HG03175 (cell line): ENCODE measurements around the gene OLFML1.

Experiments used
- ATAC-seq: cut with Tn5 transposase; IDR thresholded peaks from one replicate; pipeline ENCODE4 v1.9.1; 2021; ENCODE audit warnings: mild to moderate bottlenecking, moderate library complexity; ENCODE audit not compliant: unreplicated experiment

OLFML1 gene

DNA sequence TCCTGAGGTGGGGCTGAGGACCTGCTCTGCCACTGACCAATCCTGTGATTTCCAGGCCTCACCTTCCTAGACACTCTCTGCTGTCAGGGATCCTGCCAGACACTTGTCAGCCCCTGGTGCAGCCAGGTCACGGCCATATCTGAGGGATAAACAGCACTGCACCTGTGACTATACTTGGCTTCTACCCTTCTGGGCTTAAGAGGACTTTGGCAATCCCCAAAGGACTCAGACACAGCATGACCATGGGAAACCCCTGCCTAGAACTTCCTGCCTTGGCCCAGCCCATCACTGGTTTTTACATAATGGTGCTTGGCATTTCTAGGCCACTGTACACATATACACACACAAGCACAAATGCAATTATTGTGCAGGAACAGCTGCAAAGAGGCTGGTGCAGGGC lies 11.6 kb upstream of the OLFML1 start:
- ATAC-seq: peak; percentile 84

DNA sequence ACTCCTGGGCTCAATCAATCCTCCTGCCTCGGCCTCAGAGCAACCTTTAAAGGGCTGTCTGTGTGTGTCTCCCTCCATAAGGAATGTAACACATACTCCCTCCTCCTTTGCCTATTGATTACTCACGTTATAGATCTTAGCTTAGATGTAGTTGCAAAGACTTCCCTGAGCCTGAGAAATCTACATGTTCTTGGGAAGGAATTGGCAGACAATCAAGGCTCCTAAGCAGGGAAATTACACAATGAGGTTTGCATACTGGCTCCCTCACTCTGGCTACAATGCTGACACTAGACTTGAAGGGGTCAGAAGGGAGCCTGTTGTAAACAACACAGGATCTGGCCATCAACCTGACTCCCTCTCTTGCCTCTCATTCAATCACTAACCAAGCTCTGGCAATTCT lies 5.2 kb upstream of the OLFML1 start:
- ATAC-seq: no peak

DNA sequence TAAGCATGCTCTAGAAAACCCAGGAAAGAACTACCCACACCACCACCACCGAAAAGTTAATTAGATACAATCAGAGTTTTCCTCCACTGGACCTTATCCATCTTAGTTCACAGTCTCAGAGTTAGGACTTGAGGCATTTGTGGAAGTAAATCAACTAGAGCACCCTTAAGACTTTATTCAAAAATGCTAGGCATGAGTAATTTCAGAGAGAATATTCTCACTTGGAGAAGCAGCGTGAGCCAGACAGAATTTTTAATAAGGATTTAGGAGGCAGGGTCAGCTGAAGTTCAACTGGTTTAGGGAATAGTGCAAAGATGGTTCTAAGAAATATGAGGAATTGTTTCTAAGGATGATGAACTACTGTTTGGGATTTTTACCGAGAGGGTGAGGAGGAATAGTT lies 1.2 kb upstream of the OLFML1 start:
- ATAC-seq: no peak

DNA sequence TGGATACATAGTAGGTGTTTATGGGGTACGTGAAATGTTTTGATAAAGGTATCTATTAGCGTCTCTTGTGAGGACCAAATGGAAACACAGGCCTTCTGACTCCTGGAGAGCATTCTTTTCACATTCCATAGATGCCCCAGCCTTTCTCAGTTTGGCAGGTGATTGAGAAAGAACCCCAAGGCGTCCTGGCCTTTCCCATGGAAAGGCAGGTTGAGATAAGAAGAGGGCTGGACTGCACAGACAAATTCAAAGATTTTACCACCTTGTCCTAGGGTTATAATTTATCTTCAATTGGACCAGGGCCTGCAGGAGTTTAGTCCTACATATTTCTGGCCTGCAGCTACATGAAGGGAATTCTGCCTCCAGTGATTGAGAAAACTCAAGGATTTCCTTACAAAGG lies 661 bp upstream of the OLFML1 start:
- ATAC-seq: no peak

DNA sequence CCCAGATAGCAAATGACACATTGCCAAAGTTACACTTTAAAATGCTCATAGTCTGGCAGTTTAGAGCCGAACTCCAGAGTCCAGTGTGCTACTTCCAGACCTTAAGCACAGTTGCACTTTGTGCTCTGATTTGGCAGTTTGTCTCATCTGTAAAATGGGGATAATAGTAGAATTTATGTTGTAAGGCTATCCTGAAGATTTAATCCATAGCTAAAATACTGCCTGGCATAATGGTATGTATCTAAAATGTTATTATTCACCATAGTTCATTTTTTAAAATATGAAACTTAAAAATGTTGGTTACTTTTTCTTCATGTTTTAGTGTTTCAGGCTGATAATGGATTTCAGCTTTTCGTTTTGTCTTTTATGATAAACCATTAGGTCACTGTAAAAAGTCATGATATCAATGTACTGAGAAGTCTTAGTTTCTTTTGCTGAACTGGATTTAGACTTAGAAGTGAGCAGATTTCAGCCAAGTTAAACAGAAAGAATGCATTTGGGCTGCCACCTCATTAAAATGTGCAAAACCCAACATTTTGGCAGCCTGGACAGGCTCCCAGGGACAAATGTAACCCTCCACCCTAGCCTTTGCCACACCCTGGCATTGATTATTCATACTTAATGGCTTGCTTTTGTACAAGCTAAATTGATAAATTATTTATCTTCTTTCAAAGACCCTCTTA lies 933 bp downstream of the OLFML1 start:
- ATAC-seq: no peak

DNA sequence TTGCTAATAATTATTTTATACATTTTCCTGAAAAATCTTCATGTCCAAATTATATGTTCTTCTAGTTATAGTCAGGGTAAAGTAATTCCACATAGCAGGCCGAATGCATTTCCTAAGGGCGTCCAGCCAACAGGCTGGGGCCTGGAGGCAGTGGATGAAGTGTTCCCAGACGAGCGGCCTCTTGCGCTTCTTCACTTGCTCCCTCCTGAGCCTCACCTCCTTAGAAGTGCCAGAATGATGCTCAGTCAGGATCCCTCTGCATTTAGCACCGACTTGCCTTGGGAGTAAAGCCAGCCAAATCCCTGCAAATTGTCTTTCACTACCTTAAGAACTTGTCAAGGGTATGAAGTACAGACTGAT lies 1.5 kb downstream of the OLFML1 start:
- no peak for ATAC-seq

DNA sequence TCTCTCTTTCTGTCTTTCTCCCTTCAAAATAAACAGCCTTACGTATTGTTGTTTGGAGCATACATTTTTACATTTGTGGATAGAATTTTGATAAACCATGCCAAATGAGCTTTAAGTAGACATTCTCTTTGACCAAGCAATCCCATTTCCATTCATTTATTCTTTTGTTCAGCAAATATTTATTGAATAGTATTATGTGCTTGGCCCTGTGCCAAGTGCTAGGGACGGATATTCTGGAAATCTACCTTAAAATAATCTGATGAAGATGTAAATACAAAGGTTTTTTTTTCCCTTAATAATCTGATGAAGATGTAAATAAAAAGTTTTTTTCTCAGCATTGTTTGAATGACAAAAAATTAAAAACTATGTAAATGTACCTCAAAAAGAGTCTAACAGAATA lies 2.1 kb downstream of the OLFML1 start:
- no peak for ATAC-seq

DNA sequence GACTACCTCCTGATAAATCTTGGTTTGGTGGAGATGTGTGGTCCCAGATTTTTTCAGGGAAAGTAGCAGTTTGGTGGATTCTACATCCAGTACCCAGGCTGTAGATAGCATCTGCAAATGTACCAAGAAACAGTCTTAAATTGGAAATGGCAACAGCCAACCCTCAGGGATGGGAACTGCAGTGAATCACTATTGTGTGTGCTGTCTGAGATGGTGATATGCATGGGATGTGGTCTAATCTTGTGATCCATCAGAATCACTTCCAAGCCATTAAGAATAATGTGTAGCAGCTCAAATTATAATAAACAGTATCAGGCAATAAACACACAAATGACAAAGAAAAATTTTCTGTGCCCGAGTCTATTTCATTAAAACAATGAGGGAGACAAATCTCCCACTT lies 3.4 kb downstream of the OLFML1 start:
- ATAC-seq: no peak

DNA sequence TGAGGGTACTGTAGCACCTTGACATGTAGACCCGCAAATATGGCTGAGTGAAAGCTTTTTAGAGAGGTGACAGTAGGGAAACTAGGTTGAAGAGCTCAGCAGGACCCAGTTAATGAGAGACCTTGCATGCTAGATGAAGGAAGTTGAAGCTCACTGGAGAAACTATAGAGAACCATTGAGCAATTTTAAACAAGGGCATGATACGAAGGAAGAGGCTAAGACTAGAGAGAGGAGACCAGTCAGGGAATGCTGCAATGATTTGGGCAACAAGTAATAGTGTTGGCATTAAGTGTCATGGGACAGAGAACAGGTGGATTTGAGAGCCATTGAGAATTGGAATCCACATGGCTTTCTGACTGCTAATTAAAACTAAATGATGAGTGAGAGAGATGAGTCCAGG lies 4.1 kb downstream of the OLFML1 start:
- ATAC-seq: no peak

DNA sequence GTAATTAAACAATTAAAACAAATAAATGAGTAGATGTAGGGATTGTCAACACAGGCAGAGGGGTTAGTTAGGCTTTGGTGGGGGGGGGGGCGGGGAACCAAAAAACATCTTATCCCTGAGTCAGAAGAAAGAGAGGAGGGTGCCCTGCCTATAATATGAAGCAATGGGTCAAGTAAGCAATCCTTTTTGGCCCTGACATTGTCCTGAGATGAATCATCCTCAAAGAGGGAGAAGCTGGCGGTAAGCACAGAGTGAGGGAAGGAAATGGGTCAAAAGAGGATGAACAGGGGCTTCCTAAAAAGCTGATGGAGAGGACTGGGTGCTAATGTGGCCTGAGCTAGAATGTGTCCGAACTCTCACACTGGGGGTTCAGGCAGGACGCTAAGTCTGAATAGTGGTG lies 4.7 kb downstream of the OLFML1 start:
- no peak for ATAC-seq

DNA sequence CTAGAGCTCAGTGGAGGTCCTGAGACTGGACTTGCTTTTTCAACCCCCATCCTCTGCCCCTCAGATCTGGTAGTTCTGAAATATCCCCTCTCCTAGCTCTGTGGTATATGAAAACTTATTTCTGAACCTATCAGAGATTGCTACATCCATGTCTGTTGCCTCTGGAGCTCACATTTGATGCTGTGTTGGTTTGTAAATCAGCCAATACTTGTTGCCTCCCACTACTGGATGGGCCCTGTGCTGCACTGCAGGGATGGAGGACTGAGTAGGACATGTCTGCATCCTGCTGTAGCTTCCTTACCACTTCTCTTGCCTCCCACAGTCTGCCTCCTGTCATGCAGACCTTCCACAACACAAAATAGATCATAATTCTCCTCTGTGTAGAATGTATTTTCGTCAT lies 5.2 kb downstream of the OLFML1 start:
- ATAC-seq: no peak

DNA sequence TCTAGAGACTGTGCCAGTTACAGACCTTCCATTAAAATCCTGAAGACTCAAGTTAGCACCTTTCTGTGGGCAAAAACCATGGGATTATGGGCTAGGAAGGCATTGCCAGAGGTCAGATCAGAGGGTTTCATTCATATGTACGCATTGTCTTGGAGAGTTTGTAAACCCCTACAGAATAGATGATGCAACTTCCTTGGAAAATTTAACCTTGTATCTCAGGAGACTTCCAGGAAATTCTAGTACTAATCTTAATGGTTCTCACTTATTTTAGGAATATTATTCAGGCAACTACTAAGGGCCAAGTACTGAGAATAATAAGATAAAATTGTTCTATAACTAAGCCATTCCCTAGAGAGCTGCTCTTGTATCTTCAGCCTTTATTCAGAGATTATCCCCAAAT lies 6.9 kb downstream of the OLFML1 start:
- ATAC-seq: no peak

DNA sequence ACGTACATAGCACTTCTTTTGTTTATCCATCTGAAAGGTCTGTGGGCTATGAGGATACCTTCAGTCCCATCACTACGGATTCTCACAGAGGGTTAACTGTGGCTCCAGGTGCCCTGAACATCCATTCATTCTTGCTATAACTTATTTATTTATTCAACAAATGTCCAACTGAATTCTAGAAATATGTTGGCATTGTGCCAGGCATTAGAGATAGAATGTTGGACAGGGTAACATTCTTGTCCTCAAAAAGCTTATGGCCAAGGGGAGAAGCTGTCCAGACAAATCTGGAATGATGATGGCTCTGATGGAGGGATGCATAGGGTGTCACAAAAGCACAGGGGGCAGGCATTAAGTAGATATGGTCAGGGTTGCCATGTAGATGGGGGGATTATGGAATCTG lies 8.4 kb downstream of the OLFML1 start:
- no peak for ATAC-seq

DNA sequence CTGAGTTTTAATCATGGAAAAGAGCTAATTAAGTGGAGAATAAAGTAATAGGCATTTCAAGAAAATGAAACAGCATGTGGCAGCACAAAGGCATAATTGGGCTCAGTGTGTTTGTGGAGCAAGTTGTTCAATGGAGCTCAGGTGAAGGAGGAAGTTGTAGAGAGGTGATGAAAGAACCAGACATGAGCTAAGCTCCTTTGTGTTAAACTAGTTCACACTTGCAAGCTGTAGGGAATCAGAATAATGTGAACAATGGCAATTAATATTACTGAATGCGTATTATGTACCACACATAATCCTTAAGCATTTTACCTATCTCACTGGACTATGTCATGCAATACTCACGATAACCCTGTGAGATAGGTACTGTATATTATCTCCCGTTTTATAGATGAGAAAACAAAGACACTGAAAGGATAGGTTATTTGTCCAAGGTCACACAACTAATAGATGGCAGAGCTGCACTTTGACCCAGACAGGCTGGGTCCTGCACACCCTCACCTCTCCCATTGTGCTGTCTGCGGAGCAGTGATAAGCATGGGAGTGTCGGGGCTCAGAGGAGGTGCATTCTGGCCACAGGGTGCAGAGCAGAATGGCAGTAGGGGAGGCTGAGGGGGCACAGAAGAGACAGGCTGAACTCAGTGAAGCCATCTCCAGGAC lies 8.9 kb downstream of the OLFML1 start:
- no peak for ATAC-seq

DNA sequence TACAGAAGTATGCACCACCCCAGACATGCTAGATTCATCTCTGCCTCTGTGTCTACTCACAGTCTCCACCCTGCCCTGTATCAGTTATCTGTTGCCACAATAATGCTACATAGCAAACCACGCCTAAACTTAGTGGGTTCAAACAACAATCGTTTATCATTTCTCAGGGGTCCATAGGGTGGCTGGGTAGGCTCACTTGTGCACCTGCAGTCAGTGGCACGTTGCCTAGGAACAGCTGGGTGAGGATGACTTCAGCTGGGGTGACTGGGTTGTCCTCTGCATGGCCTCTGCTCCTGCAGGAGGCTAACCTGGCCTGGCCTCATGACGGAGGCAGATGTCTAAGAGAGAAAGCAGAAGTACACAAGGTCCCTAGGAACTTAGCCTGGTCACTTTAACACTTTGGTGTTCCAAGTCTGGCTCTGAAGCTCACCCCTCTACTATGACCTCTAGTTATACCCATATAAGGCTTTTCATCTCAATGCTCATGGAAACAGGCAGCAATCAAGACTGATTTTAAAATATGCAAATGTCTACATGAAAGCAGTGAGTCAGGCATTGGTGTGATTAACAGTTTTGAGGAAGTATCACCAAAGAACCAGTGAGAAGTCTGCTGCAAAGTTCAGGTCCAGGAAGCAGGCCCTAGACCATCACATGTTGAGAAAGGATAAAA lies 10.7 kb downstream of the OLFML1 start:
- peak; percentile 94 for ATAC-seq

DNA sequence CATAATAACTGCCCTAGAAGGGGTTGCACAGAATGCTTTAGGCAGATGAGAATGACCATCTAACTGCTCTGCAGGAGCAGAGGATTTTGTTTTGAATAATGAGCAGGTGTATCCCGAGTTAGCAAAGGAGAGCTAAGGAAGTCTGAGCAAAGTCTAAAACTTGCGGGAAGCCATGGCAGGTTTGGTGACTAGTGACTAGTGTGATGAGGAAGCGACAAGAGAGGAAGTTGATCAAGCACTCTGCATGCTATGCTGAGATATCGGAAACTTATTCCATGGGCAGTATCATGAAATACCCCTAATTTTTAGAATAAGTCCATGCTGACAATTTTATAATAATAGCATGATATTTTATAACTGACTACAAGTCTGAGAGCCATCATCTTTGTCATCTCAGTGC lies 12.9 kb downstream of the OLFML1 start:
- no peak for ATAC-seq

DNA sequence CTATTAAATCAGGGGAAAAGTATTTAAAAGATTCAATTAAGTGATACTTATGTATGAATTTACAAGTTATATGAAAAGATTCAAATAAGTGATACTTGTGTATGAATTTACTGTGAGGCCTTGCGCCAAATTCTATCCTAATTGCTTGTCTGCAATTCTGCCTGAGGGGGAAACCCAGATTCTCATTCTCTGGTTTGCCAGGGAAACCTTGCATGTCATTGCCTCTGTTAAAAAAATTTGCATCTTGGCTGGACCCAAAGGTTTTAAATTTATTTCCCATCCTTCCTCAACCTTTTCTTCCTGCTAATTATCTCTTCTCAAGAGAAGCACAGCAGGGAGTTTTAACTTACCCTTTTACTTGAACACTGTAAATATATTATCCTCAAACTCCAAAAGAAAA lies 13.8 kb downstream of the OLFML1 start:
- ATAC-seq: no peak

DNA sequence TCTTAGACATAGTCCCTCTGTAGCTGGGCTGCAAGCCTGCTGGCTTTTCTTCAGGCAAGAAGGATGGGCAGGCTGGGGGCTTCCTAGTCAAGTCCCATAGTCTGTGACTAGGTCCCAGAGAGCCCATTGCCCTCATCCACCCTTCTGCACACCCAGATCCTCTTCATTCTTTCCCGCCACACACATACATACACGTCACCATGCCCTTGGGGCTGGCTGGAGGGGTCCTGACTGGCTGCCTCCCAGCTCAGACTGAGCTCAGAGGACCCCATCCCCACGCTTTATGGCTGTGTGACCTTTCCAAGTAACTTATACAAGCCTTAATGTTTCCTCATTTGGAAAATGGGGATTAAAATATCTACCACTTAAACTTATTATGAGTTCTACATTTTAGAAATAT lies 14.9 kb downstream of the OLFML1 start:
- no peak for ATAC-seq

DNA sequence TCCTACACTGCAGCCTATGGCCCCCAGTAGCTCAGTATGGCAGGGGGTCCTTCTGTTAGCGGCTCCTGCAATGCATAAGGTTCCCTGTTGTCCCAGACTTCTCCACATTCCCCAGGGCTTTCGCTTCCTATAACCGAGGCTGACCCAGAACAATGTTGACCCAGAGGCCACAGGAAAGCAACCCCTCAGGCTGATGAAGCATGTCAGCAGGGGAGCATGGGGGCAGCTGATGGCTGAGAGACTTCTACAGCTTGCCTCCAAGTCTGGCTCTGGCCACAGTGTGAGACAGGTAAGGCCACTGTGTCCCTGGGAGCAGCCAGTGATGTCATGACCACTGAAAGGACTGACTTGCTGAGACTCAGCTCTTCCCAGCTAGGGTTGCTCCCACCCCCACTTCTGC lies 15.9 kb downstream of the OLFML1 start:
- ATAC-seq: no peak

DNA sequence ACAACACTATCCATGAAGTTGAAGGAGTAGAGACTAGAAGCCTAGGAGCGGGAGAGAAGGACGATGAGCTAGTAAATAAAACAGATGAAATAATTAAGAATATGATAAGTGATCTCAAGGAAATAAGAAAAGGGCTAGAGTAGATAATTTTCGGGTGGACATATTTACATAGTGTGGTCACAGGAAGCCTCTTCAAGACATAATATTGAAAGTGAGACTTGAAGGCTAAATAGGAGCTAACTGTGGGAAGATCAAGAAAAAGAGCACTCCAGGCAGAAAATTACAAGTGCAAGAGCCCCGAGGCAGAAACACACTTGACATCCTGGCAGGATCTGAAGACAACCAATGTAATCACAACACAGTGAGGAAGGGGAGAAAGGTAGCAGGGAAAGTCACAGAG lies 16.6 kb downstream of the OLFML1 start:
- no peak for ATAC-seq

DNA sequence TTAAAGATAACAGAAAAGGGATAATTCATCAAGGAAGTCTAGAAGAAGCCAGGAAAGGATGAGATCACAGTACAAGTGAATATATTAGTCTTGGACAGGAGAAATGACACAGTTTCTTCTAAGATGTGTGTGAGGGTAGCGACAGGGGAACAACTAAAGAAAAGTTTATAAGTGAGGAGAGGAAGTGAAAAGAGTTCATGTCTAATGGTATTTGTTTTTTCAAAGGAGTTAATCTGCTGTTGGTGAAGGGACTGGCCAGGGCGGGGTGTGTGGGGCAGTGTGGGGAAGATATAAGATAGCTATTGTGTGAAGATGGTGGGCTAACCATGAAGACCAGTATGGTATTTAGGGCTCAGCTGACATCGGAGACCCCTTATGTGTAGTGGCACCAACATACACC lies 20.9 kb downstream of the OLFML1 start:
- no peak for ATAC-seq

DNA sequence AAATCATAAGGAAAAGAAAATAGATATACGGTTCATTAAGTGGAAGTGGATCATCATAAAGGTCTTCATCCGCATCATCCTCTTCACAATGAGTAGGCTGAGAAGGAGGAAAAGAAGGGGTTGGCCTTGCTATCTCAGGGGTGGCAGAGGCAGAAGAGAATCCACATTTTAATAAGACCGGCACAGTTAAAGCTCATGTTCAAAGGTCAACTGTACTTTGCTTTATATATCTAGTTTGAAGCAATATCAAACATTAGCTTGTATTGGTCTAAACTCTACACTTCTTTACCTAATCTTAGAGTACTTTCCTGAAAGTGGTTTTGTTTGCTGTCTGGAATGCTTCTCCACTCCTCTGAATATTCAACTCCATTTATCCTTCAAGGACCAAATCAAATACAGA lies 22.8 kb downstream of the OLFML1 start:
- no peak for ATAC-seq

DNA sequence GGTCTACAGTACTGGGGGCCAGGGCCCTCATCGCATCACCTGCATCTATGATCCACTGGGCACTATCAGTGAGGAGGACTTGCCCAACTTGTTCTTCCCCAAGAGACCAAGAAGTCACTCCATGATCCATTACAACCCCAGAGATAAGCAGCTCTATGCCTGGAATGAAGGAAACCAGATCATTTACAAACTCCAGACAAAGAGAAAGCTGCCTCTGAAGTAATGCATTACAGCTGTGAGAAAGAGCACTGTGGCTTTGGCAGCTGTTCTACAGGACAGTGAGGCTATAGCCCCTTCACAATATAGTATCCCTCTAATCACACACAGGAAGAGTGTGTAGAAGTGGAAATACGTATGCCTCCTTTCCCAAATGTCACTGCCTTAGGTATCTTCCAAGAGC lies 24.7 kb downstream of the OLFML1 start:
- no peak for ATAC-seq
